ENCODE data around the gene PACS1. TPM values are rescaled to one million over a fixed set of nuclear protein-coding genes. Genes with fewer than 3 reads are reported as not detected.

The PACS1 gene
- total RNA-seq, 6 experiments from 2014 or later = 5.8 to 23.7 (median 12.5) TPM

DNA sequence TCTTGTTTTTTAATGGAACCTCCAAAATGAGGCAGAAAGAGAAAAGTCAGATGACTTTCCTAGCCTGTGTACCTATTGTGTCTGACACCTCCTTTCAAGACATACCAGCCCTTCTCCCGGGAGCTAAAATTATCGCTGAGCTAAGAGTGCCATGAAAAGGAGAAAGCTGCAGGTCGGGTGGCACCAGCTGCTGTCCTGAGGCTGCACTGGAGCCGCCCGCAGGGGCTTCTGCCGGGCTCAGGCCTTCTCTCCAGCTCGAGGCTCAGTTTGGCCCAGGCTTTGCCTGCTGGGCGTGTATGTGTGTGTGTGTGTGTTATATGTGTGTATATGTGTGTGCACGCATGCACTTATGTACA is 170.7 kb downstream of the PACS1 start:
- Histone ChIP-seq H3K9me3 (no peaks in the 10 kb centered on the region), H3K27ac (no peak overlapping the region), H3K4me1 (no peaks in the 10 kb centered on the region), H3K27me3 (no peaks in the 10 kb centered on the region), H3K4me3 (no peak overlapping the region), H3K36me3 (peaks cover 0 to 4% (median 0%) of the 10 kb centered on the region in 4 donors)
- TF ChIP-seq, protein P1, sequence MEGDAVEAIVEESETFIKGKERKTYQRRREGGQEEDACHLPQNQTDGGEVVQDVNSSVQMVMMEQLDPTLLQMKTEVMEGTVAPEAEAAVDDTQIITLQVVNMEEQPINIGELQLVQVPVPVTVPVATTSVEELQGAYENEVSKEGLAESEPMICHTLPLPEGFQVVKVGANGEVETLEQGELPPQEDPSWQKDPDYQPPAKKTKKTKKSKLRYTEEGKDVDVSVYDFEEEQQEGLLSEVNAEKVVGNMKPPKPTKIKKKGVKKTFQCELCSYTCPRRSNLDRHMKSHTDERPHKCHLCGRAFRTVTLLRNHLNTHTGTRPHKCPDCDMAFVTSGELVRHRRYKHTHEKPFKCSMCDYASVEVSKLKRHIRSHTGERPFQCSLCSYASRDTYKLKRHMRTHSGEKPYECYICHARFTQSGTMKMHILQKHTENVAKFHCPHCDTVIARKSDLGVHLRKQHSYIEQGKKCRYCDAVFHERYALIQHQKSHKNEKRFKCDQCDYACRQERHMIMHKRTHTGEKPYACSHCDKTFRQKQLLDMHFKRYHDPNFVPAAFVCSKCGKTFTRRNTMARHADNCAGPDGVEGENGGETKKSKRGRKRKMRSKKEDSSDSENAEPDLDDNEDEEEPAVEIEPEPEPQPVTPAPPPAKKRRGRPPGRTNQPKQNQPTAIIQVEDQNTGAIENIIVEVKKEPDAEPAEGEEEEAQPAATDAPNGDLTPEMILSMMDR (IDR thresholded peaks at IDR 0.05) = no peak
- TF ChIP-seq POLR2A (IDR thresholded peaks at IDR 0.05) = no peak
- DNase-seq (no peak), ATAC-seq (no peak)
- intact Hi-C loops (cut with DNase I) = no loop called here
- 88% methylated on average over 4 of the region's 9 CpGs for WGBS (ENCODE audit: insufficient coverage, low coverage, low lambda C conversion rate, missing lambda C conversion rate)

DNA sequence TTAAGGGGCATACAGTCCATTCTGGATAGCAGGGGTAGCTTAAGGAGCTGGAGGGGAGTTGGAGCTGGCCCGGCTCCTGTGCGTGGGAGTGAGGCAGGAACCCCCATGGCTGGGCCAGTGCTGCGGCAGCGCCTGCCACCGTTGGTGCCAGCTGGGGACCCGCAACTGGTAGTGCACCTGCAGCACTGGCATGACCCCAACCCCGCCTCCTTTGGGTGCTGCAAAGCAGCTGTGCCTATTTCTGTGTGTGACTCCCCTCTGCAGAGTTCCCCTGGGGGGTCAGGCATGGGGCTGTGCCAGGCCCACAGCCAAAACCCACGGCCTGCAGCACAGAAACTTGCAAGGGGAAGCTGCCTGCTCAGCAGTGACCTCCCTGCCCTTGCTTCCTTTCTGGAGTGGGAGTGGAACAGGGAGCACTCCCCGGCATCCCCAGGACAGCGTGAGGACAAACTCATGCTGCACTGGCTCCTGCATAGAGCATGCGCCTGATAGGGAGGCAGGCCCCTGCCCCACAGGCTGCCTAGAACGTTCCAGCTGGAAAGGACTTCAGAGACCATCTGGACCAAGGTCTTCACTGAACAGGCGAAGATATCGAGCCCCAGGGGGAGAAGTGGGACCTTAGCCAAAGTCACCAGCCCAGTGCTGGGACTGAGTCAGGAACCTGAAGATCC is 172.2 kb downstream of the PACS1 start:
- DNase-seq = no peak
- WGBS (ENCODE audit: insufficient coverage, low coverage, low lambda C conversion rate, missing lambda C conversion rate) = 70% methylated on average over 2 of the region's 14 CpGs
- Histone ChIP-seq H3K27me3 (no peaks in the 10 kb centered on the region), H3K36me3 (peaks cover 0 to 4% (median 0%) of the 10 kb centered on the region in 4 donors), H3K4me1 (no peaks in the 10 kb centered on the region), H3K4me3 (no peak overlapping the region), H3K27ac (no peak overlapping the region), H3K9me3 (no peaks in the 10 kb centered on the region)
- peak in 2 of 4 donors; percentile 6 to 23 for ATAC-seq
- intact Hi-C loops (cut with DNase I) = no loop called here
- TF ChIP-seq, protein P1 (IDR thresholded peaks at IDR 0.05) = no peak
- TF ChIP-seq POLR2A (IDR thresholded peaks at IDR 0.05) = no peak

DNA sequence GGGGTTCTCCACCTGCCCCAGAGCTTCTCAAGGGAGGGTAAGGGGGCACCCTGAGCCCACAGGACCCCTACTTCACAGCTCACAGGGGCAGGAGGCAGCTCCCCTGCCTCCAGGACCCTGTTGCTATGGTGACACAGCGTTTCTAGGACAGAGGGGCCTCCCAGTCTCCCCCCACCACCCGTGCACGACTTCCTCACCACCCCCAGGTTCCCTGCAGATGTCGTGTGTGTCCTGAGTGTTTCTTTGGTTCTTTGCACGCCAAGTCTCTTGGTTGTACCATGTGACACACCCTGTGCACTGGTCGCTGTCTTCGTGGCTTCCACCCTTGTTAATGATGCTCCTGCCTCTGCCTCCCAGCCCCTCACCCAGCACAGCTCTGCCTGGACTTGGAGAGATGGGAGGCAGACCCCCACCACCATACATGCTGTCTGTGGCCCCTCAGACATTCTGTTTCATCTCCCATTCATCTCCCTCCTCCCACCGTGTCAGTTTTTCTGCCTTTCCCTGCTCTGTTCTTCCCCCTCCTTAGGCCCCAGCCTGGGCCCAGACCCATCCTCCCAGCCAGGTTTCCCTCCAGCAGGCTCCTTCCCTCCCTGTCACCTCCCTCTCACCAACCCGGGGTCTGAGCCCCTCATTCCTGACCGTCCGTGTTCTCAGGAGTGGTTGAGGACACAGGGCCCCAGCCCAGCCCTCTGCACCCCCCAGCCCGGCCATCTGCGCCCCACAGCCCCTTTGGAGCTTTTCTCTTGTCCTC is 173.9 kb downstream of the PACS1 start:
- no peak for TF ChIP-seq POLR2A (IDR thresholded peaks at IDR 0.05)
- TF ChIP-seq, protein P1 (IDR thresholded peaks at IDR 0.05) = no peak
- ATAC-seq (no peak), DNase-seq (no peak)
- Histone ChIP-seq H3K27me3 (no peaks in the 10 kb centered on the region), H3K4me1 (no peaks in the 10 kb centered on the region), H3K27ac (no peak overlapping the region), H3K4me3 (no peak overlapping the region), H3K9me3 (no peaks in the 10 kb centered on the region), H3K36me3 (peaks cover 0 to 4% (median 0%) of the 10 kb centered on the region in 4 donors)
- WGBS (ENCODE audit: insufficient coverage, low coverage, low lambda C conversion rate, missing lambda C conversion rate) = 85% methylated on average over 12 of the region's 13 CpGs
- intact Hi-C loops (cut with DNase I) = no loop called here

DNA sequence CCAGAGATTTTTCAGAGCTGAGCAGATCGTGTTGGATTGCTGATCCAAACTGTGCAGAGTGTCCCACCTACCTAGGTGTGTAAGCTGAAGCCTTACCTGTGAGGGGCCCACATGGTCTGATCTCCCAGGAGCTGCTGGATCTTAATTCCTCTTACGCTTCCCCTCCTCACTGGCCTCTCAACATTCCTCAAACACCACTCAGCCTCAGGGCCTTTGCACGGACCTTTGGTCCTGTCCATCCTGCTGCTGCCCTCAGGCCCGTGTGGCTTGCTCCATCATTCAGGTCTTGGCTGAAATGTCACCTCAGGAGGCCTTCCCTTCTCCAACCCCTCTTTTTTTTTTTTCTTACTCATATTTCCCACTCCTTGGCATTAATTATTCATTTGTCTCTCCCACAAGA is 177.2 kb downstream of the PACS1 start:
- no peak for ATAC-seq

More for the DNA sequence above, 177.2 kb downstream of the PACS1 start:
- intact Hi-C loops (cut with DNase I) = no loop called here
- H3K9me3 ChIP-seq = no peaks in the 10 kb centered on the region
- no peak overlapping the region for H3K4me3 ChIP-seq
- no peaks in the 10 kb centered on the region for H3K36me3 ChIP-seq
- 95% methylated on average over 4 of the region's 4 CpGs for WGBS (ENCODE audit: insufficient coverage, low coverage, low lambda C conversion rate, missing lambda C conversion rate)
- H3K4me1 ChIP-seq = no peaks in the 10 kb centered on the region
- TF ChIP-seq, protein P1 (IDR thresholded peaks at IDR 0.05) = no peak
- TF ChIP-seq POLR2A (IDR thresholded peaks at IDR 0.05) = no peak
- no peaks in the 10 kb centered on the region for H3K27me3 ChIP-seq
- no peak for DNase-seq
- no peak overlapping the region for H3K27ac ChIP-seq

Data from right lobe of liver (tissue), 6 donors.